Parathyroid adenoma (tissue), 2 donors: ENCODE results near the gene ERCC2.

Source experiments
- H2AFZ ChIP-seq: fragments of 300-600 bp; sonication (generic); one replicate; pipeline ENCODE4 v1.7.0; 2017; ENCODE audit warnings: antibody characterized with exemption, mild to moderate bottlenecking
- H3K27ac ChIP-seq: fragments of 300-600 bp; sonication (generic); one replicate; pipeline ENCODE4 v1.7.0; 2017
- H3K27me3 ChIP-seq: fragments of 300-600 bp; sonication (generic); one replicate; pipeline ENCODE4 v1.7.0; 2017; ENCODE audit warnings: low read length; ENCODE audit not compliant: control insufficient read depth, insufficient read depth
- H3K36me3 ChIP-seq: fragments of 300-600 bp; sonication (generic); one replicate; pipeline ENCODE4 v1.7.0; 2017; ENCODE audit warnings: low read length; ENCODE audit not compliant: control insufficient read depth, insufficient read depth
- H3K4me1 ChIP-seq: fragments of 300-600 bp; sonication (generic); one replicate; pipeline ENCODE4 v1.7.0; 2017; ENCODE audit warnings: control low read depth
- H3K4me2 ChIP-seq: fragments of 300-600 bp; sonication (generic); one replicate; pipeline ENCODE4 v1.7.0; 2017; ENCODE audit warnings: low read length
- H3K4me3 ChIP-seq: fragments of 300-600 bp; sonication (generic); one replicate; pipeline ENCODE4 v1.7.0; 2017; ENCODE audit warnings: low read depth, low read length
- H3K79me2 ChIP-seq: fragments of 300-600 bp; sonication (generic); one replicate; pipeline ENCODE4 v1.7.0; 2017; ENCODE audit warnings: control low read depth
- H3K9ac ChIP-seq: fragments of 300-600 bp; sonication (generic); one replicate; pipeline ENCODE4 v1.7.0; 2017; ENCODE audit warnings: mild to moderate bottlenecking
- H3K9me3 ChIP-seq: fragments of 300-600 bp; sonication (generic); one replicate; pipeline ENCODE4 v1.7.0; 2017; ENCODE audit warnings: low read length; ENCODE audit not compliant: control insufficient read depth
- CTCF ChIP-seq: fragments of 300-600 bp; sonication (generic); IDR thresholded peaks from one replicate; pipeline ENCODE4 v1.7.0; 2017; ENCODE audit warnings: antibody characterized with exemption, mild to moderate bottlenecking
- donor health status: primary hyperparathyroidism.

Gene ERCC2

GRCh38 chr19:45401815-45402214 lies 31.4 kb upstream of the ERCC2 start:
- H3K27ac ChIP-seq, result no peak overlapping the region
- peaks cover 6% of the 10 kb centered on the region for H3K4me1 ChIP-seq
- peaks cover 6% of the 10 kb centered on the region for H3K79me2 ChIP-seq
- TF ChIP-seq CTCF, result no peak
- no peaks in the 10 kb centered on the region for H3K36me3 ChIP-seq
- no peak overlapping the region for H3K4me3 ChIP-seq
- no peaks in the 10 kb centered on the region for H3K27me3 ChIP-seq
- H2AFZ ChIP-seq, result no peak overlapping the region
- no peaks in the 10 kb centered on the region for H3K9me3 ChIP-seq
- H3K4me2 ChIP-seq, result no peak overlapping the region
- H3K9ac ChIP-seq, result no peak overlapping the region

- no peak for TF ChIP-seq CTCF
- Histone ChIP-seq H3K4me1 (peaks cover 6% of the 10 kb centered on the region), H3K27ac (no peak overlapping the region), H3K9ac (no peak overlapping the region), H3K4me2 (no peak overlapping the region), H3K9me3 (no peaks in the 10 kb centered on the region), H2AFZ (no peak overlapping the region), H3K36me3 (no peaks in the 10 kb centered on the region), H3K27me3 (no peaks in the 10 kb centered on the region), H3K4me3 (no peak overlapping the region), H3K79me2 (peaks cover 6% of the 10 kb centered on the region)
Observed at GRCh38 chr19:45400192-45400591, 29.8 kb upstream of the ERCC2 start.

- Histone ChIP-seq H3K9ac (no peak overlapping the region), H3K4me2 (no peak overlapping the region)
- no peak for TF ChIP-seq CTCF
Observed at GRCh38 chr19:45395821-45396617, 25.6 kb upstream of the ERCC2 start.

GRCh38 chr19:45391871-45392665 lies 21.7 kb upstream of the ERCC2 start:
- H2AFZ ChIP-seq, result no peak overlapping the region
- no peaks in the 10 kb centered on the region for H3K79me2 ChIP-seq
- H3K4me1 ChIP-seq, result no peaks in the 10 kb centered on the region
- no peak overlapping the region for H3K4me2 ChIP-seq
- H3K27ac ChIP-seq, result no peak overlapping the region
- H3K27me3 ChIP-seq, result no peaks in the 10 kb centered on the region
- no peak overlapping the region for H3K4me3 ChIP-seq
- no peaks in the 10 kb centered on the region for H3K36me3 ChIP-seq
- no peaks in the 10 kb centered on the region for H3K9me3 ChIP-seq
- no peak overlapping the region for H3K9ac ChIP-seq
- TF ChIP-seq CTCF, result no peak

More at GRCh38 chr19:45395821-45396617, 25.6 kb upstream of the ERCC2 start:
- Histone ChIP-seq H3K9me3 (no peaks in the 10 kb centered on the region), H3K4me3 (no peak overlapping the region), H3K27ac (no peak overlapping the region), H3K36me3 (no peaks in the 10 kb centered on the region), H3K79me2 (no peaks in the 10 kb centered on the region), H3K27me3 (no peaks in the 10 kb centered on the region), H2AFZ (no peak overlapping the region), H3K4me1 (no peaks in the 10 kb centered on the region)
